ENCODE measurements around the gene ITIH4.

ITIH4 gene

DNA sequence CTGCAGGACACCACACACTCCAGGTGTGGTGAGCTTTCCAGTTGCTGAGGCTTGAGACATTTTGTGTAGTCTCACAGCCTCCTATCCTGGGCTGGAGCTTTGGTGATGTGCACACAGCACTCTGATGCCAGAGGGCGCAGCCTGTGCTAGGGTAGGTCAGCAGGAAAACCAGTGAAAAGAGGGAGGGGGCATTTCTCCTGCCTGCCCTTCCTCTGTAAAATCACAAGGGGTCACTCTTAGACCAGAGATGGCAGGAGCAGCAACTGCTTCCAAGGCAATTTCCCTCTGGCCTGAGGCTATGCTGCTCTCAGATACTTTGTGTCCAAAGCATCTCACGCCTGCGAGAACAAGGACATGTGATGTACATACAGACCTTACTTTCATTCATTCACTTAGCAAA lies 20.9 kb upstream of the ITIH4 start:
- H3K18ac ChIP-seq (ENCODE audit: low read length), result no peak overlapping the region
- DNase-seq, result peak; percentile 72 to 89
- no CpG with 5 or more reads among the region's 3 CpGs for WGBS (ENCODE audit: extremely low coverage, insufficient coverage, insufficient read length)
- H2AFZ ChIP-seq (ENCODE audit: insufficient read depth, low read length, poor library complexity), result no peak overlapping the region
- no peak overlapping the region for H3K27ac ChIP-seq (ENCODE audit: low read depth, low read length)
- H2BK12ac ChIP-seq (ENCODE audit: low read length), result no peak overlapping the region
- no peak overlapping the region for H3K4me3 ChIP-seq (ENCODE audit: low read depth, low read length)
- no peak overlapping the region for H2BK5ac ChIP-seq (ENCODE audit: low read depth, low read length, poor library complexity)
- no peak overlapping the region for H3K23ac ChIP-seq (ENCODE audit: low read length)
- no peak overlapping the region for H2BK120ac ChIP-seq (ENCODE audit: insufficient read depth, low read length, poor library complexity)
- H3K4me1 ChIP-seq (ENCODE audit: control insufficient read depth in 1 of 2, insufficient read depth in 2 of 2, low read length in 2 of 2), result no peaks in the 10 kb centered on the region
- H3K27me3 ChIP-seq (ENCODE audit: insufficient read depth, low read length), result no peaks in the 10 kb centered on the region
- no peak overlapping the region for H4K91ac ChIP-seq (ENCODE audit: low read depth, low read length)
- H4K12ac ChIP-seq (ENCODE audit: low read depth, low read length), result no peak overlapping the region
- peaks cover 2% of the 10 kb centered on the region for H3K9me3 ChIP-seq (ENCODE audit: insufficient read depth, low read depth, low read length)
- no peaks in the 10 kb centered on the region for H3K79me2 ChIP-seq (ENCODE audit: control insufficient read depth, insufficient read depth, low read length, poor library complexity)
- H3K9ac ChIP-seq (ENCODE audit: low read length), result no peak overlapping the region
- H3K14ac ChIP-seq (ENCODE audit: low read length), result no peak overlapping the region
- H3K4me2 ChIP-seq (ENCODE audit: low read length), result no peak overlapping the region
- peaks cover 7 to 13% of the 10 kb centered on the region in 2 experiments for H3K36me3 ChIP-seq (ENCODE audit: control insufficient read depth in 1 of 2, insufficient read depth in 2 of 2, low read length in 2 of 2)
- no peak overlapping the region for H4K8ac ChIP-seq (ENCODE audit: low read depth, low read length)
- H3K79me1 ChIP-seq (ENCODE audit: low read length), result no peaks in the 10 kb centered on the region
- no peak overlapping the region for H2AK5ac ChIP-seq (ENCODE audit: low read length)
- H3K4ac ChIP-seq (ENCODE audit: low read depth, low read length), result no peak overlapping the region

DNA sequence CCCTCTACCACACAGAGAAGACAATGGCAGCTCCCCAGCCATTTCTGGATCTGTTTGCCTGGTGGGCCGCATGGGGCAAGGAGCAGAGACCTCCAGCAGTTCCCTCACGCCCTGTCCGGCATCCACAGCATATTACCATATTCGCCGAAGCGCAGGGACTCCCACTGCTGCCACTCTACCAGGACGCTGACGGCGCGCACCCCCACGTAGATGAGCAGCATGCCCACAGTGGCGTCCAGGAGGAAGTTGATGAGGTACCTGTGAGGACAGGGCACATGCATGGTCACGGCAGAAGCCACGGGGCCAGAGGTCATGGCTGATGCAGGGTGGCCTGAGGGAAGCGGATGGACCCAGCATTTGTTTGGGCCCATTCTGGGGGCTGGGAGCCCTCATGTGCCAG lies 19.2 kb upstream of the ITIH4 start:
- no peak overlapping the region for H2BK12ac ChIP-seq (ENCODE audit: low read length)
- H3K4me3 ChIP-seq (ENCODE audit: low read depth, low read length), result no peak overlapping the region
- H3K23ac ChIP-seq (ENCODE audit: low read length), result no peak overlapping the region
- H3K79me2 ChIP-seq (ENCODE audit: control insufficient read depth, insufficient read depth, low read length, poor library complexity), result no peaks in the 10 kb centered on the region
- no peak overlapping the region for H4K8ac ChIP-seq (ENCODE audit: low read depth, low read length)
- H2AK5ac ChIP-seq (ENCODE audit: low read length), result no peak overlapping the region
- no peak overlapping the region for H3K4me2 ChIP-seq (ENCODE audit: low read length)
- H3K18ac ChIP-seq (ENCODE audit: low read length), result no peak overlapping the region
- H4K91ac ChIP-seq (ENCODE audit: low read depth, low read length), result no peak overlapping the region
- no peak overlapping the region for H4K12ac ChIP-seq (ENCODE audit: low read depth, low read length)
- H3K36me3 ChIP-seq (ENCODE audit: control insufficient read depth in 1 of 2, insufficient read depth in 2 of 2, low read length in 2 of 2), result peaks cover 7 to 13% of the 10 kb centered on the region in 2 experiments
- no peak overlapping the region for H2AFZ ChIP-seq (ENCODE audit: insufficient read depth, low read length, poor library complexity)
- no peak for DNase-seq
- no peak overlapping the region for H2BK5ac ChIP-seq (ENCODE audit: low read depth, low read length, poor library complexity)
- no peak overlapping the region for H3K4ac ChIP-seq (ENCODE audit: low read depth, low read length)
- H3K14ac ChIP-seq (ENCODE audit: low read length), result no peak overlapping the region
- H3K9ac ChIP-seq (ENCODE audit: low read length), result no peak overlapping the region
- H3K27ac ChIP-seq (ENCODE audit: low read depth, low read length), result no peak overlapping the region
- no CpG with 5 or more reads among the region's 15 CpGs for WGBS (ENCODE audit: extremely low coverage, insufficient coverage, insufficient read length)
- no peaks in the 10 kb centered on the region for H3K4me1 ChIP-seq (ENCODE audit: control insufficient read depth in 1 of 2, insufficient read depth in 2 of 2, low read length in 2 of 2)
- H3K79me1 ChIP-seq (ENCODE audit: low read length), result no peaks in the 10 kb centered on the region
- no peak overlapping the region for H2BK120ac ChIP-seq (ENCODE audit: insufficient read depth, low read length, poor library complexity)
- peaks cover 2% of the 10 kb centered on the region for H3K9me3 ChIP-seq (ENCODE audit: insufficient read depth, low read depth, low read length)
- no peaks in the 10 kb centered on the region for H3K27me3 ChIP-seq (ENCODE audit: insufficient read depth, low read length)

DNA sequence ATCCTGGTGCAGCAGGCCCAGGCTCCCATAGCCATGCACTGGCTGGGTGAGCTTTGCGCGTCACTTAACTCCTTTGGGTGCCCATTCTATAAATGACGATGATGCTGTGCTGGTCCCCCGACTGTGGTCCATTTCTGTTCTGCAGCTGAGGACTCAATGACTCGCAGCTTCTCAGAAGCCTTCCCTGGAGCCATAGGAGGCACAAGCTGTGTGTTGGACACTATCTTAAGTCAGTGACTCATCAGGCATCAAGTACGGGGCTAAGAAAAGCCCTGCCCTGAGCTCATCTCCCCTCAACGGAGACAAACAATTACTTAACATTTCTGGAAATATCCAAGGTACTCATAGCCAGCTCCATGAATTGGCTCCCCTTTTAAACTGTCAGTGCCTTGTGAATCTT lies 18.1 kb upstream of the ITIH4 start:
- H3K14ac ChIP-seq (ENCODE audit: low read length), result no peak overlapping the region
- peaks cover 7 to 15% of the 10 kb centered on the region in 2 experiments for H3K36me3 ChIP-seq (ENCODE audit: control insufficient read depth in 1 of 2, insufficient read depth in 2 of 2, low read length in 2 of 2)
- no CpG with 5 or more reads among the region's 7 CpGs for WGBS (ENCODE audit: extremely low coverage, insufficient coverage, insufficient read length)
- H3K79me1 ChIP-seq (ENCODE audit: low read length), result no peaks in the 10 kb centered on the region
- no peak overlapping the region for H3K18ac ChIP-seq (ENCODE audit: low read length)
- DNase-seq, result no peak
- no peak overlapping the region for H4K8ac ChIP-seq (ENCODE audit: low read depth, low read length)
- H3K9ac ChIP-seq (ENCODE audit: low read length), result no peak overlapping the region
- no peak overlapping the region for H2AFZ ChIP-seq (ENCODE audit: insufficient read depth, low read length, poor library complexity)
- no peaks in the 10 kb centered on the region for H3K4me1 ChIP-seq (ENCODE audit: control insufficient read depth in 1 of 2, insufficient read depth in 2 of 2, low read length in 2 of 2)
- no peak overlapping the region for H3K23ac ChIP-seq (ENCODE audit: low read length)
- no peak overlapping the region for H2AK5ac ChIP-seq (ENCODE audit: low read length)
- no peak overlapping the region for H2BK120ac ChIP-seq (ENCODE audit: insufficient read depth, low read length, poor library complexity)
- H4K12ac ChIP-seq (ENCODE audit: low read depth, low read length), result no peak overlapping the region
- no peak overlapping the region for H2BK12ac ChIP-seq (ENCODE audit: low read length)
- H3K4ac ChIP-seq (ENCODE audit: low read depth, low read length), result no peak overlapping the region
- no peak overlapping the region for H3K27ac ChIP-seq (ENCODE audit: low read depth, low read length)
- H3K27me3 ChIP-seq (ENCODE audit: insufficient read depth, low read length), result no peaks in the 10 kb centered on the region
- H3K4me2 ChIP-seq (ENCODE audit: low read length), result no peak overlapping the region
- H4K91ac ChIP-seq (ENCODE audit: low read depth, low read length), result no peak overlapping the region
- peaks cover 2% of the 10 kb centered on the region for H3K9me3 ChIP-seq (ENCODE audit: insufficient read depth, low read depth, low read length)
- no peaks in the 10 kb centered on the region for H3K79me2 ChIP-seq (ENCODE audit: control insufficient read depth, insufficient read depth, low read length, poor library complexity)
- H3K4me3 ChIP-seq (ENCODE audit: low read depth, low read length), result no peak overlapping the region
- no peak overlapping the region for H2BK5ac ChIP-seq (ENCODE audit: low read depth, low read length, poor library complexity)

GRCh38 chr3:52847726-52848125 lies 17.3 kb upstream of the ITIH4 start:
- H3K4me3 ChIP-seq (ENCODE audit: low read depth, low read length), result no peak overlapping the region
- H3K14ac ChIP-seq (ENCODE audit: low read length), result no peak overlapping the region
- no peak overlapping the region for H2BK120ac ChIP-seq (ENCODE audit: insufficient read depth, low read length, poor library complexity)
- no peak for DNase-seq
- no peaks in the 10 kb centered on the region for H3K79me2 ChIP-seq (ENCODE audit: control insufficient read depth, insufficient read depth, low read length, poor library complexity)
- H3K79me1 ChIP-seq (ENCODE audit: low read length), result no peaks in the 10 kb centered on the region
- peaks cover 2% of the 10 kb centered on the region for H3K9me3 ChIP-seq (ENCODE audit: insufficient read depth, low read depth, low read length)
- no peak overlapping the region for H4K91ac ChIP-seq (ENCODE audit: low read depth, low read length)
- no peak overlapping the region for H4K8ac ChIP-seq (ENCODE audit: low read depth, low read length)
- no peaks in the 10 kb centered on the region for H3K27me3 ChIP-seq (ENCODE audit: insufficient read depth, low read length)
- no peak overlapping the region for H2BK5ac ChIP-seq (ENCODE audit: low read depth, low read length, poor library complexity)
- no peak overlapping the region for H2BK12ac ChIP-seq (ENCODE audit: low read length)
- no peaks in the 10 kb centered on the region for H3K4me1 ChIP-seq (ENCODE audit: control insufficient read depth in 1 of 2, insufficient read depth in 2 of 2, low read length in 2 of 2)
- H4K12ac ChIP-seq (ENCODE audit: low read depth, low read length), result no peak overlapping the region
- H3K4ac ChIP-seq (ENCODE audit: low read depth, low read length), result no peak overlapping the region
- H3K36me3 ChIP-seq (ENCODE audit: control insufficient read depth in 1 of 2, insufficient read depth in 2 of 2, low read length in 2 of 2), result peaks cover 7 to 15% of the 10 kb centered on the region in 2 experiments
- no peak overlapping the region for H3K18ac ChIP-seq (ENCODE audit: low read length)
- H2AFZ ChIP-seq (ENCODE audit: insufficient read depth, low read length, poor library complexity), result no peak overlapping the region
- no peak overlapping the region for H3K23ac ChIP-seq (ENCODE audit: low read length)
- no peak overlapping the region for H3K9ac ChIP-seq (ENCODE audit: low read length)
- no CpG with 5 or more reads among the region's 7 CpGs for WGBS (ENCODE audit: extremely low coverage, insufficient coverage, insufficient read length)
- H3K27ac ChIP-seq (ENCODE audit: low read depth, low read length), result no peak overlapping the region
- H2AK5ac ChIP-seq (ENCODE audit: low read length), result no peak overlapping the region
- H3K4me2 ChIP-seq (ENCODE audit: low read length), result no peak overlapping the region

Measured in trophoblast cell (in vitro differentiated cells and primary cell).